ENCODE results near the gene NRIP2. TPM values are rescaled to one million over a fixed set of nuclear protein-coding genes. Genes with fewer than 3 reads are reported as not detected.

Gene NRIP2
- total RNA-seq, 4 donors from 2014 or later = 0.38 to 1.6 TPM; not detected in 2

- peaks cover 0 to 6% (median 0%) of the 10 kb centered on the region in 3 donors for H3K4me1 ChIP-seq
- peak overlapping the region in 2 of 4 donors; percentile 44 for H3K27ac ChIP-seq
- no peaks in the 10 kb centered on the region for H3K9me3 ChIP-seq
- no peak for DNase-seq
- 80 to 87% methylated on average over 8 to 9 of the region's 9 CpGs for WGBS, 2 donors
- H3K27me3 ChIP-seq = no peaks in the 10 kb centered on the region
- TF ChIP-seq CTCF (IDR thresholded peaks at IDR 0.05) (no peak), POLR2A (IDR thresholded peaks at IDR 0.05) (no peak)
- H3K36me3 ChIP-seq = peaks cover 0 to 34% (median 0%) of the 10 kb centered on the region in 3 donors
- intact Hi-C loops (cut with DNase I) = no loop called here
- no peak overlapping the region for H3K4me3 ChIP-seq
Measured at GRCh38 chr12:2844786-2845185, 10.0 kb upstream of the NRIP2 start.

- H3K36me3 ChIP-seq = peaks cover 0 to 51% (median 0%) of the 10 kb centered on the region in 3 donors
- TF ChIP-seq POLR2A (IDR thresholded peaks at IDR 0.05) (no peak), CTCF (IDR thresholded peaks at IDR 0.05) (no peak)
- intact Hi-C loops (cut with DNase I) = no loop called here
- peaks cover 0 to 6% (median 0%) of the 10 kb centered on the region in 3 donors for H3K4me1 ChIP-seq
- peak overlapping the region in 3 of 4 donors; percentile 29 to 49 (median 30) for H3K27ac ChIP-seq
- H3K9me3 ChIP-seq = no peaks in the 10 kb centered on the region
- no peak for DNase-seq
- H3K27me3 ChIP-seq = no peaks in the 10 kb centered on the region
- H3K4me3 ChIP-seq = no peak overlapping the region
- 83 to 88% methylated on average over 3 to 4 of the region's 5 CpGs for WGBS, 2 donors
Measured at GRCh38 chr12:2842948-2843347, 8.1 kb upstream of the NRIP2 start.

- Histone ChIP-seq H3K27me3 (no peaks in the 10 kb centered on the region), H3K36me3 (peaks cover 0 to 63% (median 0%) of the 10 kb centered on the region in 3 donors), H3K4me3 (no peak overlapping the region), H3K27ac (no peak overlapping the region), H3K9me3 (no peaks in the 10 kb centered on the region), H3K4me1 (peaks cover 0 to 6% (median 0%) of the 10 kb centered on the region in 3 donors)
- 70 to 87% methylated on average over 5 to 9 of the region's 9 CpGs for WGBS, 2 donors
- intact Hi-C loops (cut with DNase I) = no loop called here
- no peak for TF ChIP-seq CTCF (IDR thresholded peaks at IDR 0.05)
- no peak for TF ChIP-seq POLR2A (IDR thresholded peaks at IDR 0.05)
- DNase-seq = no peak
Measured at GRCh38 chr12:2841056-2841650, 6.3 kb upstream of the NRIP2 start.

GRCh38 chr12:2836574-2836973 is 1.7 kb upstream of the NRIP2 start:
- intact Hi-C loops (cut with DNase I) = no loop called here
- peaks cover 0 to 27% (median 4%) of the 10 kb centered on the region in 3 donors for H3K4me1 ChIP-seq
- TF ChIP-seq POLR2A (IDR thresholded peaks at IDR 0.05) (no peak), CTCF (IDR thresholded peaks at IDR 0.05) (no peak)
- no peak for DNase-seq
- 85 to 98% methylated on average over 8 of the region's 8 CpGs for WGBS, 2 donors
- H3K27me3 ChIP-seq = no peaks in the 10 kb centered on the region
- no peak overlapping the region for H3K4me3 ChIP-seq
- H3K9me3 ChIP-seq = no peaks in the 10 kb centered on the region
- H3K36me3 ChIP-seq = peaks cover 0 to 49% (median 0%) of the 10 kb centered on the region in 3 donors
- no peak overlapping the region for H3K27ac ChIP-seq

GRCh38 chr12:2835691-2836403 is 1.0 kb upstream of the NRIP2 start:
- no peaks in the 10 kb centered on the region for H3K27me3 ChIP-seq
- peaks cover 0 to 27% (median 4%) of the 10 kb centered on the region in 3 donors for H3K4me1 ChIP-seq
- no peak overlapping the region for H3K27ac ChIP-seq
- peaks cover 0 to 50% (median 0%) of the 10 kb centered on the region in 3 donors for H3K36me3 ChIP-seq
- 71 to 85% methylated on average over 4 of the region's 4 CpGs for WGBS, 2 donors
- TF ChIP-seq CTCF (IDR thresholded peaks at IDR 0.05) (no peak), POLR2A (IDR thresholded peaks at IDR 0.05) (no peak)
- DNase-seq = no peak
- H3K4me3 ChIP-seq = no peak overlapping the region
- H3K9me3 ChIP-seq = no peaks in the 10 kb centered on the region
- intact Hi-C loops (cut with DNase I) = no loop called here

Measured in esophagus squamous epithelium (tissue), 5 donors.